HepG2 (cell line): Measurements from ENCODE around the gene PRSS8. TPM values are rescaled to one million over a fixed set of nuclear protein-coding genes. Genes with fewer than 3 reads are reported as not detected.

Experiments used
- ARID2 ChIP-seq: sonication (generic); formaldehyde crosslinking; IDR thresholded peaks from 2 replicates; pipeline ENCODE4 v1.8.1; 2022; ENCODE audit warnings: mild to moderate bottlenecking, missing genetic modification reagents, borderline replicate concordance
- CEBPZ ChIP-seq: IDR thresholded peaks from 2 replicates; pipeline ENCODE4 v1.6.1; 2012; ENCODE audit warnings: low read length, improper control_type of control experiment
- DBP ChIP-seq: sonication (generic); formaldehyde crosslinking; IDR thresholded peaks from 2 replicates; pipeline ENCODE4 v1.4.0; 2020; ENCODE audit warnings: missing genetic modification reagents; ENCODE audit errors: not compliant biosample characterization
- FOXC1 ChIP-seq: sonication (generic); formaldehyde crosslinking; IDR thresholded peaks from 2 replicates; pipeline ENCODE4 v1.8.0; 2022; ENCODE audit warnings: mild to moderate bottlenecking, missing genetic modification reagents, borderline replicate concordance
- FOXO4 ChIP-seq: sonication (generic); formaldehyde crosslinking; conservative IDR thresholded peaks from 2 replicates; pipeline ENCODE4 v1.8.1; 2023; ENCODE audit warnings: missing genetic modification reagents
- GATAD2A ChIP-seq: IDR thresholded peaks from 2 replicates; pipeline ENCODE4 v1.6.1; 2016
- GLI4 ChIP-seq: sonication (generic); formaldehyde crosslinking; IDR thresholded peaks from 2 replicates; pipeline ENCODE4 v1.5.1; 2020; ENCODE audit warnings: missing genetic modification reagents, mild to moderate bottlenecking, moderate library complexity, borderline replicate concordance
- MIXL1 ChIP-seq: IDR thresholded peaks from 2 replicates; pipeline ENCODE4 v1.6.1; 2016
- MTERF4 ChIP-seq: sonication (generic); formaldehyde crosslinking; IDR thresholded peaks from 2 replicates; pipeline ENCODE4 v1.8.0; 2023; ENCODE audit warnings: mild to moderate bottlenecking, missing genetic modification reagents
- SMARCC2 ChIP-seq: fragments of 450-650 bp; IDR thresholded peaks from 2 replicates; pipeline ENCODE4 v1.6.1; 2017; ENCODE audit warnings: antibody characterized with exemption, mild to moderate bottlenecking
- TIGD3 ChIP-seq: sonication (generic); formaldehyde crosslinking; IDR thresholded peaks from 2 replicates; pipeline ENCODE4 v1.5.1; 2020; ENCODE audit warnings: mild to moderate bottlenecking, missing genetic modification reagents, borderline replicate concordance
- ZBTB3 ChIP-seq: sonication (generic); formaldehyde crosslinking; IDR thresholded peaks from 2 replicates; pipeline ENCODE4 v1.4.0; 2020; ENCODE audit warnings: low read depth, mild to moderate bottlenecking, moderate library complexity, missing genetic modification reagents, borderline replicate concordance
- ZNF383 ChIP-seq: sonication (generic); formaldehyde crosslinking; IDR thresholded peaks from 2 replicates; pipeline ENCODE4 v1.4.0; 2020; ENCODE audit warnings: missing genetic modification reagents, mild to moderate bottlenecking, borderline replicate concordance
- ZNF589 ChIP-seq: sonication (generic); formaldehyde crosslinking; conservative IDR thresholded peaks from 2 replicates; pipeline ENCODE4 v1.8.0; 2022; ENCODE audit warnings: mild to moderate bottlenecking, moderate library complexity, missing genetic modification reagents
- ZNF773 ChIP-seq: sonication (generic); formaldehyde crosslinking; IDR thresholded peaks from 2 replicates; pipeline ENCODE4 v1.4.0; 2020; ENCODE audit warnings: missing genetic modification reagents, borderline replicate concordance
- ZNF883 ChIP-seq: sonication (generic); formaldehyde crosslinking; IDR thresholded peaks from 2 replicates; pipeline ENCODE4 v1.5.1; 2020; ENCODE audit warnings: mild to moderate bottlenecking, missing genetic modification reagents; ENCODE audit errors: not compliant biosample characterization
- polyA plus RNA-seq, 8 experiments: library from polyadenylated mRNA; depleted of rRNA in 3 of 8; stranded (reverse) in 7 of 8; unstranded in 1 of 8; fragments of >200 nt; fragmentation: Illumina TruSeq in 4 of 8; extraction: Trizol in 4 of 8; gene quantifications; 2 replicates each; pipeline versions ENCODE4 v1.2.1 to v1.2.3, GENCODE V29; 2011 to 2016; ENCODE audit warnings: low read depth in 4 of 8, missing spikeins in 1 of 8, mixed read lengths in 1 of 8; ENCODE audit not compliant: insufficient read depth in 1 of 8
- total RNA-seq, 5 experiments: library from RNA; depleted of rRNA; stranded (reverse); fragments of >200 nt; fragmentation: Illumina TruSeq; extraction: Trizol; gene quantifications; 2 replicates each; pipeline ENCODE4 v1.2.3, GENCODE V29; 2016; ENCODE audit warnings: low read depth in 1 of 5

Gene PRSS8
- total and polyA plus RNA-seq, 2 of the 13 experiments (the other 11 are each of a cell fraction or from before 2014, with no cell fraction given) = 2.6 to 7.2 TPM

- no peak for TF ChIP-seq CEBPZ
- TF ChIP-seq MTERF4 (CRISPR knock-in tag) = no peak
- peak; percentile 12 for TF ChIP-seq ZNF883 (CRISPR knock-in tag)
- TF ChIP-seq ZBTB3 (CRISPR knock-in tag) = no peak
- TF ChIP-seq DBP (CRISPR knock-in tag) = no peak
- no peak for TF ChIP-seq ZNF383 (CRISPR knock-in tag)
- TF ChIP-seq ARID2 (CRISPR knock-in tag) = no peak
- no peak for TF ChIP-seq SMARCC2
- no peak for TF ChIP-seq FOXC1
- TF ChIP-seq FOXO4 = no peak
- 0 out of 2 replicates have a peak, but pooled peaks have one; percentile 62 for TF ChIP-seq GLI4
- TF ChIP-seq MIXL1 (CRISPR knock-in tag) = no peak
- no peak for TF ChIP-seq ZNF773 (CRISPR knock-in tag)
- no peak for TF ChIP-seq TIGD3 (CRISPR knock-in tag)
- TF ChIP-seq GATAD2A (CRISPR knock-in tag) = no peak
- no peak for TF ChIP-seq ZNF589
Measured at GRCh38 chr16:31134625-31135534, 647 bp downstream of the PRSS8 start (continued).
